Measurements from ENCODE around the gene HACD3. TPM values are rescaled to one million over a fixed set of nuclear protein-coding genes. Genes with fewer than 3 reads are reported as not detected.

HACD3 gene
- total RNA-seq, 1 donor from 2014 or later, result 271 TPM

DNA sequence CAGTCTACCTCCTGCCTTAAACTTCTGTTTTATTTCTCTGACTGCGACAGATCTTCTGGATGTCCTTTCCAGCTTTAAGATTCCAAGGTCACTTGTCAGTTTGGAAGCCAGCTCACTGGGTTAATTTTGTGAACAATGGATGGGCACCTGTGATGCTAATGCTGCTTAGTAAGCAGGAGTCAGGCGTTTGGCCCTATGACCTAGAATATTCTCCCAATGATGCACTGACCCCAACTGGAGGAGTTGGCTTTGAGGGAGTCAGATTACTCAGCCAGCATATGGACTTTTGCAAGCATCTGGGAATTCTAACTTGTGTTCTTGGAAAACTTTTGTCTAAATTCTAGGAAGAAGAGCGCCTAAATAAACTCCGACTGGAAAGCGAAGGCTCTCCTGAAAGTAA lies 28.1 kb downstream of the HACD3 start:
- Histone ChIP-seq H3K4me3 (no peak overlapping the region), H3K36me3 (peaks cover 12% of the 10 kb centered on the region), H3K4me1 (no peaks in the 10 kb centered on the region), H3K9me3 (ENCODE audit: low read depth) (no peaks in the 10 kb centered on the region), H3K4me2 (no peak overlapping the region), H2AFZ (replicated peaks) (no peak overlapping the region), H3F3A (ENCODE audit: low read depth) (no peaks in the 10 kb centered on the region), H4K20me1 (ENCODE audit: low read depth) (peaks cover 37% of the 10 kb centered on the region), H3K27me3 (no peaks in the 10 kb centered on the region), H3K79me2 (ENCODE audit: low read depth) (peaks cover 59% of the 10 kb centered on the region), H3K27ac (no peak overlapping the region), H3K9ac (no peak overlapping the region)
- Mint-ChIP-seq H3K9me3 (no peaks in the 10 kb centered on the region), H3K36me3 (peaks cover 69% of the 10 kb centered on the region), H3K27ac (no peak overlapping the region), H3K4me1 (no peaks in the 10 kb centered on the region), H3K4me3 (no peak overlapping the region), H3K27me3 (ENCODE audit: insufficient read depth, low read depth) (peaks cover 2% of the 10 kb centered on the region)
- no peak for TF ChIP-seq EZH2phosphoT487 (IDR thresholded peaks at IDR 0.05)
- no peak for TF ChIP-seq EZH2 (IDR thresholded peaks at IDR 0.05)
- TF ChIP-seq CTCF (IDR thresholded peaks at IDR 0.05), result no peak
- no peak for DNase-seq (ENCODE audit: low spot score)

DNA sequence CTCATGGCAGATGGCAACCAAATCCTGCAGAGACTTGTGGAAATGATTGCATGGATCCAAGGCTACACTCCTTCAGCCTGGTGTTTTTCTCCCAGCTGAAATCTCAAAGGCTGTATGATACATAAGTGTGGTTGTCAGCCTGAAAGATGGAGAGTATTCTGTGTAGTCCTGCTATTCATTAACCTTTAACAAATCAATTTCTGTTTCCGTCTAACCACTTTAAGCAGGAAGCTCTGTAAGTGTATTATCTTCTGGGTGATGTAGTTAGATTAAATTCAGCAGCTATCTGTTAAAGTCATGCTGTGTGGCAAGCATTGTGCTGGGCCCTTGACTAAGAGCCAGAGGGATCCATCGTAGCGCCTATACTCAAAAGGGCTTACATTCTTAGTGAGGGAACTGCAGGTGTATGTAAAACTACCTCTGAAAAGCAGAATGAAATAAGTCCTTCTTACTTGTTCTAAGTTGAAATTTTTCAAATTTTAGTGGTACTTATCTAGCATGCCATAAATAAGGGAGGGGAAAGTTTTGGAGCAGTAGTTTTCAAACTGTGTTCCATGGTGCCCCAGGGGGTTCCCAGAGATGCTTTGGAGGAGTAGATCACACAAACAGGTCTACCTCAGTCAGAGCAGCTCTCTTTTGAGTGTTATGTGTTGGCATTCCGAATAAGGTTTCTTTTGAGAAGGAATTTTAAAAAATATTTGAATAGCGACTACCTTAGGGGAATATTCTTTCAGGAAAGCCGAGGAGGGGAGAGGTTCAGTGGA lies 28.9 kb downstream of the HACD3 start:
- H3K9me3 Mint-ChIP-seq, result peaks cover 3% of the 10 kb centered on the region
- peaks cover 34% of the 10 kb centered on the region for H4K20me1 ChIP-seq (ENCODE audit: low read depth)
- H3K27ac Mint-ChIP-seq, result no peak overlapping the region
- H3K9ac ChIP-seq, result no peak overlapping the region
- H3K4me1 Mint-ChIP-seq, result no peaks in the 10 kb centered on the region
- H3K27me3 ChIP-seq, result no peaks in the 10 kb centered on the region
- TF ChIP-seq CTCF (IDR thresholded peaks at IDR 0.05) (no peak), EZH2 (IDR thresholded peaks at IDR 0.05) (no peak), EZH2phosphoT487 (IDR thresholded peaks at IDR 0.05) (no peak)
- peaks cover 52% of the 10 kb centered on the region for H3K79me2 ChIP-seq (ENCODE audit: low read depth)
- H3K4me3 ChIP-seq, result no peak overlapping the region
- H2AFZ ChIP-seq (replicated peaks), result no peak overlapping the region
- no peaks in the 10 kb centered on the region for H3K9me3 ChIP-seq (ENCODE audit: low read depth)
- DNase-seq (ENCODE audit: low spot score), result no peak
- H3K4me1 ChIP-seq, result no peaks in the 10 kb centered on the region
- no peaks in the 10 kb centered on the region for H3F3A ChIP-seq (ENCODE audit: low read depth)
- no peak overlapping the region for H3K4me3 Mint-ChIP-seq
- no peak overlapping the region for H3K4me2 ChIP-seq
- peaks cover 70% of the 10 kb centered on the region for H3K36me3 Mint-ChIP-seq
- H3K27me3 Mint-ChIP-seq (ENCODE audit: insufficient read depth, low read depth), result peaks cover 2% of the 10 kb centered on the region
- peaks cover 20% of the 10 kb centered on the region for H3K36me3 ChIP-seq
- H3K27ac ChIP-seq, result no peak overlapping the region

DNA sequence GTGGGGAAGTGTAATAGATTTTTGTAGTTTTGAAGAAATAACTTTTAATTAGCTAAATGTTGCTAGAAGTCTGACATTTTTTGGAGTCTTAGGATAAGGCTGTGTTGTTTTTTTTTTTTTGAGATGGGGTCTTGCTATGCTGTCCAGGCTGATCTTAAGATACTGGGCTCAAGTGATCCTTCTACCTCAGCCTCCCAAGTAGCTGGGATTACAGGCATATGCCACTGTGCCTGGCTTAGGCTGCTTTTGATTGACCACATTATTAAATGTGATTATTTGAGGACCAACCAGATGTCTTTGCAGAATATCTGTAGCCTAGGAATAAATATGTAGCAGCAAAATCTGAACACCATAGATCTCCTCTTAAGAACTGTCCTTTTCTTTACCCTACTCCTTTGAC lies 29.7 kb downstream of the HACD3 start:
- Histone ChIP-seq H3K4me1 (no peaks in the 10 kb centered on the region), H3K36me3 (peaks cover 21% of the 10 kb centered on the region), H3K79me2 (ENCODE audit: low read depth) (peaks cover 45% of the 10 kb centered on the region), H3K4me3 (no peak overlapping the region), H3K9ac (no peak overlapping the region), H3K9me3 (ENCODE audit: low read depth) (no peaks in the 10 kb centered on the region), H3K4me2 (no peak overlapping the region), H3F3A (ENCODE audit: low read depth) (no peaks in the 10 kb centered on the region), H2AFZ (replicated peaks) (no peak overlapping the region), H4K20me1 (ENCODE audit: low read depth) (peaks cover 29% of the 10 kb centered on the region), H3K27me3 (no peaks in the 10 kb centered on the region), H3K27ac (no peak overlapping the region)
- no peak for TF ChIP-seq EZH2phosphoT487 (IDR thresholded peaks at IDR 0.05)
- TF ChIP-seq CTCF (IDR thresholded peaks at IDR 0.05), result no peak
- no peak for TF ChIP-seq EZH2 (IDR thresholded peaks at IDR 0.05)
- Mint-ChIP-seq H3K4me1 (no peaks in the 10 kb centered on the region), H3K36me3 (peaks cover 75% of the 10 kb centered on the region), H3K27ac (no peak overlapping the region), H3K4me3 (no peak overlapping the region), H3K27me3 (ENCODE audit: insufficient read depth, low read depth) (peaks cover 2% of the 10 kb centered on the region), H3K9me3 (peaks cover 3% of the 10 kb centered on the region)
- no peak for DNase-seq (ENCODE audit: low spot score)
